Astrocyte (in vitro differentiated cells and primary cell): ENCODE data around the gene NCAPD3.

Source experiments
- CTCF ChIP-seq: IDR thresholded peaks from 2 replicates; pipeline ENCODE4 v1.5.1; 2011; ENCODE audit warnings: low read depth, mild to moderate bottlenecking, inconsistent platforms, low read length, moderate library complexity; ENCODE audit not compliant: insufficient read depth
- EZH2 ChIP-seq: IDR thresholded peaks from 2 replicates; pipeline ENCODE4 v1.6.1; 2012; ENCODE audit warnings: mild to moderate bottlenecking, low read length, inconsistent platforms; ENCODE audit not compliant: insufficient read depth

GRCh38 chr11:134158023-134158422 is 65.7 kb downstream of the NCAPD3 start:
- no peak for TF ChIP-seq CTCF
- no peak for TF ChIP-seq EZH2
